HepG2 (cell line): ENCODE data around the gene CELF5. TPM values are rescaled to one million over a fixed set of nuclear protein-coding genes. Genes with fewer than 3 reads are reported as not detected.
A peak's percentile ranks its signal among the peaks of the same experiment; 100 is the strongest.

ENCODE experiments used
- CSRNP2 ChIP-seq: sonication (generic); formaldehyde crosslinking; conservative IDR thresholded peaks from 2 replicates; pipeline ENCODE4 v1.8.0; 2022; ENCODE audit warnings: low read depth, missing genetic modification reagents
- FOXJ3 ChIP-seq: sonication (generic); formaldehyde crosslinking; IDR thresholded peaks from 2 replicates; pipeline ENCODE4 v1.4.0; 2020; ENCODE audit warnings: missing genetic modification reagents, mild to moderate bottlenecking, borderline replicate concordance
- HNRNPH1 ChIP-seq: fragments of 200-400 bp; formaldehyde crosslinking; optimal IDR thresholded peaks from 2 replicates; pipeline ENCODE3; 2017; ENCODE audit warnings: mild to moderate bottlenecking, low read depth, low read length
- MIXL1 ChIP-seq: IDR thresholded peaks from 2 replicates; pipeline ENCODE4 v1.6.1; 2016
- NFYC ChIP-seq: IDR thresholded peaks from 2 replicates; pipeline ENCODE4 v1.6.1; 2016; ENCODE audit warnings: missing genetic modification reagents, missing compliant biosample characterization
- PHF8 ChIP-seq: sonication (generic); formaldehyde crosslinking; IDR thresholded peaks from 2 replicates; pipeline ENCODE4 v1.5.0; 2020; ENCODE audit warnings: missing genetic modification reagents
- SMAD1 ChIP-seq: sonication (generic); formaldehyde crosslinking; IDR thresholded peaks from 2 replicates; pipeline ENCODE4 v1.4.0; 2020; ENCODE audit warnings: missing genetic modification reagents, low read depth, mild to moderate bottlenecking, borderline replicate concordance
- ZNF124 ChIP-seq: sonication (generic); formaldehyde crosslinking; IDR thresholded peaks from 2 replicates; pipeline ENCODE4 v1.4.0; 2020; ENCODE audit warnings: missing genetic modification reagents
- ZNF180 ChIP-seq: sonication (generic); formaldehyde crosslinking; IDR thresholded peaks from 2 replicates; pipeline ENCODE4 v1.4.0; 2020; ENCODE audit warnings: low read depth, missing genetic modification reagents, borderline replicate concordance
- ZNF670 ChIP-seq: sonication (generic); formaldehyde crosslinking; IDR thresholded peaks from 2 replicates; pipeline ENCODE4 v1.8.0; 2022; ENCODE audit warnings: mild to moderate bottlenecking, missing genetic modification reagents, borderline replicate concordance
- ZNF678 ChIP-seq: sonication (generic); formaldehyde crosslinking; IDR thresholded peaks from 2 replicates; pipeline ENCODE4 v1.4.0; 2020; ENCODE audit warnings: mild to moderate bottlenecking, missing genetic modification reagents
- ZNF788 ChIP-seq: sonication (generic); formaldehyde crosslinking; IDR thresholded peaks from 2 replicates; pipeline ENCODE4 v1.5.0; 2020; ENCODE audit warnings: mild to moderate bottlenecking, missing genetic modification reagents, borderline replicate concordance
- polyA plus RNA-seq, 8 experiments: library from polyadenylated mRNA; depleted of rRNA in 3 of 8; stranded (reverse) in 7 of 8; unstranded in 1 of 8; fragments of >200 nt; fragmentation: Illumina TruSeq in 4 of 8; extraction: Trizol in 4 of 8; gene quantifications; 2 replicates each; pipeline versions ENCODE4 v1.2.1 to v1.2.3, GENCODE V29; 2011 to 2016; ENCODE audit warnings: low read depth in 4 of 8, missing spikeins in 1 of 8, mixed read lengths in 1 of 8; ENCODE audit not compliant: insufficient read depth in 1 of 8
- total RNA-seq, 5 experiments: library from RNA; depleted of rRNA; stranded (reverse); fragments of >200 nt; fragmentation: Illumina TruSeq; extraction: Trizol; gene quantifications; 2 replicates each; pipeline ENCODE4 v1.2.3, GENCODE V29; 2016; ENCODE audit warnings: low read depth in 1 of 5
- TF ChIP-seq, protein P1 (sequence below): fragments of 450-650 bp; IDR thresholded peaks from 2 replicates; pipeline ENCODE4 v1.6.1; 2016
- TF ChIP-seq, protein P2 (sequence below): sonication (generic); formaldehyde crosslinking; IDR thresholded peaks from 2 replicates; pipeline ENCODE4 v1.5.1; 2020; ENCODE audit warnings: missing genetic modification reagents, mild to moderate bottlenecking, borderline replicate concordance

The CELF5 gene
- total and polyA plus RNA-seq, 2 of the 13 experiments (the other 11 are each of a cell fraction or from before 2014, with no cell fraction given), result 0.31 to 0.84 TPM

DNA sequence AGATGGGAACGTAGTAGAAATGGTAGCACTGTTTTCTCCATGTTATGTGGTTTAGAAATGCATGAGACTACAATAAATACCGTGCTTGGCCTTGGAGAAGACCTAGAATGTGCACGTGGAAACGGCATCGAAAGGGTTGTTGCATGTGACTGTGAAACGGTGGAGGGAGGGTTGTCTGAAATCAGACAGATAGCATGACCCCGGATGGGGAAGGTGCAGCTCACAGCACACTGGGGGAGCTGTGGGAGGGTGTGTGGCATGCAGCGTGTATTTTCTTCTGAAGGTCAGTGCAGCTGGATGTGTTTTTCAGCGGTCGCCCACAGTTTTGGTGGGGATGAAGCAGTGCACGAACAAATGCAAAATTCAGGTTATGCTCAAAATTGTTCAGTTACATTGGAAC lies 63.4 kb downstream of the CELF5 start (continued):
- TF ChIP-seq HNRNPH1, result no peak
- no peak for TF ChIP-seq SMAD1 (CRISPR knock-in tag)
- no peak for TF ChIP-seq ZNF124
- no peak for TF ChIP-seq CSRNP2
- TF ChIP-seq NFYC (CRISPR knock-in tag), result no peak
- TF ChIP-seq ZNF788, result no peak
- TF ChIP-seq, protein P1, sequence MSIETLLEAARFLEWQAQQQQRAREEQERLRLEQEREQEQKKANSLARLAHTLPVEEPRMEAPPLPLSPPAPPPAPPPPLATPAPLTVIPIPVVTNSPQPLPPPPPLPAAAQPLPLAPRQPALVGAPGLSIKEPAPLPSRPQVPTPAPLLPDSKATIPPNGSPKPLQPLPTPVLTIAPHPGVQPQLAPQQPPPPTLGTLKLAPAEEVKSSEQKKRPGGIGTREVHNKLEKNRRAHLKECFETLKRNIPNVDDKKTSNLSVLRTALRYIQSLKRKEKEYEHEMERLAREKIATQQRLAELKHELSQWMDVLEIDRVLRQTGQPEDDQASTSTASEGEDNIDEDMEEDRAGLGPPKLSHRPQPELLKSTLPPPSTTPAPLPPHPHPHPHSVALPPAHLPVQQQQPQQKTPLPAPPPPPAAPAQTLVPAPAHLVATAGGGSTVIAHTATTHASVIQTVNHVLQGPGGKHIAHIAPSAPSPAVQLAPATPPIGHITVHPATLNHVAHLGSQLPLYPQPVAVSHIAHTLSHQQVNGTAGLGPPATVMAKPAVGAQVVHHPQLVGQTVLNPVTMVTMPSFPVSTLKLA, result peak; percentile 55
- no peak for TF ChIP-seq ZNF670
- no peak for TF ChIP-seq ZNF678 (CRISPR knock-in tag)
- TF ChIP-seq PHF8, result no peak
- no peak for TF ChIP-seq FOXJ3 (CRISPR knock-in tag)
- TF ChIP-seq, protein P2, sequence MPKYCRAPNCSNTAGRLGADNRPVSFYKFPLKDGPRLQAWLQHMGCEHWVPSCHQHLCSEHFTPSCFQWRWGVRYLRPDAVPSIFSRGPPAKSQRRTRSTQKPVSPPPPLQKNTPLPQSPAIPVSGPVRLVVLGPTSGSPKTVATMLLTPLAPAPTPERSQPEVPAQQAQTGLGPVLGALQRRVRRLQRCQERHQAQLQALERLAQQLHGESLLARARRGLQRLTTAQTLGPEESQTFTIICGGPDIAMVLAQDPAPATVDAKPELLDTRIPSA (CRISPR knock-in tag), result no peak
- no peak for TF ChIP-seq MIXL1
- no peak for TF ChIP-seq ZNF180
- TF ChIP-seq, all 625 proteins: peak for 5
